ENCODE measurements around the gene OXTR.

The OXTR gene

GRCh38 chr3:8709801-8710507 is 59.5 kb downstream of the OXTR start:
- DNase-seq: peak; percentile 27

- DNase-seq: no peak
These were observed 60.1 kb downstream of the OXTR start for GRCh38 chr3:8709287-8709686.

- DNase-seq: no peak
These were observed 63.8 kb downstream of the OXTR start for GRCh38 chr3:8705575-8705974.

GRCh38 chr3:8702560-8702959 is 66.9 kb downstream of the OXTR start:
- no peak for DNase-seq

Data from NCI-H1092 treated with DMSO at 0.1 percent for 48 hours (cell line).